ENCODE results near the gene WDHD1.
"Not testable (repeated sequence)": the region's sequence is repeated elsewhere in the genome, so short reads cannot be mapped to it uniquely, and the experiment has no call there.

The WDHD1 gene

GRCh38 chr14:54902143-54902520, 124.8 kb downstream of the WDHD1 start:
- DNase-seq: peak; percentile 87

- DNase-seq: peak; percentile 40
Observed at GRCh38 chr14:54901380-54902142, 125.3 kb downstream of the WDHD1 start.

GRCh38 chr14:54899573-54899972, 127.3 kb downstream of the WDHD1 start:
- DNase-seq: no peak

- DNase-seq: not testable (repeated sequence)
Observed at GRCh38 chr14:54897809-54898555, 128.9 kb downstream of the WDHD1 start.

- no peak for DNase-seq
Observed at GRCh38 chr14:54895683-54896082, 131.2 kb downstream of the WDHD1 start.

- DNase-seq: no peak
Observed at GRCh38 chr14:54894995-54895394, 131.9 kb downstream of the WDHD1 start.

GRCh38 chr14:54893151-54893760, 133.6 kb downstream of the WDHD1 start:
- no peak for DNase-seq

GRCh38 chr14:54891471-54892245, 135.2 kb downstream of the WDHD1 start:
- no peak for DNase-seq

- DNase-seq: no peak
Observed at GRCh38 chr14:54890788-54891187, 136.1 kb downstream of the WDHD1 start.

- no peak for DNase-seq
Observed at GRCh38 chr14:54889919-54890318, 137.0 kb downstream of the WDHD1 start.
